ENCODE results near the gene NDUFV2.

The NDUFV2 gene

GRCh38 chr18:9124824-9125223 is 22.3 kb downstream of the NDUFV2 start:
- no peak for DNase-seq

GRCh38 chr18:9126337-9126736 is 23.8 kb downstream of the NDUFV2 start:
- DNase-seq, result no peak

- DNase-seq, result no peak
These were observed 27.7 kb downstream of the NDUFV2 start for GRCh38 chr18:9130195-9130594.

- no peak for DNase-seq
These were observed 28.3 kb downstream of the NDUFV2 start for GRCh38 chr18:9130806-9131205.

- no peak for DNase-seq
These were observed 30.1 kb downstream of the NDUFV2 start for GRCh38 chr18:9132628-9133027.

GRCh38 chr18:9133225-9133624 is 30.7 kb downstream of the NDUFV2 start:
- DNase-seq, result no peak

- no peak for DNase-seq
These were observed 32.8 kb downstream of the NDUFV2 start for GRCh38 chr18:9135081-9135911.

- peak; percentile 86 for DNase-seq
These were observed 33.4 kb downstream of the NDUFV2 start for GRCh38 chr18:9135912-9136314.

GRCh38 chr18:9136315-9137155 is 34.0 kb downstream of the NDUFV2 start, which contains the start of gene ANKRD12:
ANKRD12 (plus strand) TSS chr18:9136781; CDS start chr18:9182433, 45,652 bp downstream.
- DNase-seq, result peak; percentile 89

- peak; percentile 83 for DNase-seq
These were observed 34.9 kb downstream of the NDUFV2 start for GRCh38 chr18:9137168-9138066.

GRCh38 chr18:9139400-9140039 is 37.0 kb downstream of the NDUFV2 start:
- no peak for DNase-seq

- DNase-seq, result no peak
These were observed 37.9 kb downstream of the NDUFV2 start for GRCh38 chr18:9140381-9140780.

GRCh38 chr18:9140984-9141383 is 38.5 kb downstream of the NDUFV2 start:
- DNase-seq, result no peak

- DNase-seq, result no peak
These were observed 43.7 kb downstream of the NDUFV2 start for GRCh38 chr18:9146224-9146623.

GRCh38 chr18:9147440-9148202 is 45.1 kb downstream of the NDUFV2 start:
- peak; percentile 21 for DNase-seq

- no peak for DNase-seq
These were observed 45.7 kb downstream of the NDUFV2 start for GRCh38 chr18:9148203-9148552.

GRCh38 chr18:9150121-9150520 is 47.6 kb downstream of the NDUFV2 start:
- DNase-seq, result no peak

- no peak for DNase-seq
These were observed 50.8 kb downstream of the NDUFV2 start for GRCh38 chr18:9153256-9153655.

GRCh38 chr18:9156604-9157249 is 54.2 kb downstream of the NDUFV2 start:
- DNase-seq, result no peak

- no peak for DNase-seq
These were observed 55.3 kb downstream of the NDUFV2 start for GRCh38 chr18:9157806-9158205.

- DNase-seq, result no peak
These were observed 57.5 kb downstream of the NDUFV2 start for GRCh38 chr18:9160014-9160413.
